ENCODE results near the gene SBF2. TPM values are rescaled to one million over a fixed set of nuclear protein-coding genes. Genes with fewer than 3 reads are reported as not detected.

The SBF2 gene
- total and polyA plus RNA-seq, 2 donors (not counting 3 experiments of a cell fraction or from before 2014, with no cell fraction given), result 15.4 to 42.4 TPM

DNA sequence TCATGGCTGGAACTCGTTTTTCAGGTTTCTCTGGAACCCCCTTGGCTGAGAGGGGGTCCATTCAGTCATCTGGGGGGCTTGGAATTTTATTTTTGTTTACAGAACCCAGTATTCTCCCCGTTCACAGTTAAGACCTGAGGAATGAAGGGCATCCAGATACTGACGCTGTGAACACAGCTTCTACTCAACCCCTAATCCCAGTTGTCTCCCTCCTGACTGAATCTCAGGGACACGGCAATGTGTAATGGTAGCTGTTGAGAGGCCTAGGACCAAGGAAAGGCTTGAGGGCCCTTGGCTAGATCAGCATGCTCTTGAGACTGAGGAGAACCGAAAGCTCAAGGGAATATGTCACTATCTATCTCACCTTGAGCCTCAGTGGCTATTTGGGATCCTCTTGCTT is 516.5 kb downstream of the SBF2 start:
- H3K36me3 ChIP-seq (ENCODE audit: control insufficient read depth in 2 of 2, extremely low read depth in 1 of 2, insufficient read depth in 2 of 2, low read length in 2 of 2), result peaks cover 0 to 5% of the 10 kb centered on the region in 2 experiments
- no peaks in the 10 kb centered on the region for H3K9me3 ChIP-seq (replicated peaks; ENCODE audit: control insufficient read depth, insufficient read depth, low read length)
- DNase-seq (ENCODE audit: low read depth, low spot score) (no peak), FAIRE-seq (no peak)
- TF ChIP-seq POLR2AphosphoS5 (IDR thresholded peaks at IDR 0.05; ENCODE audit: insufficient read depth, low read depth, low read length) (no peak), MYC (IDR thresholded peaks at IDR 0.05; ENCODE audit: low read depth, low read length) (no peak), MAX (IDR thresholded peaks at IDR 0.05; ENCODE audit: insufficient read depth, insufficient read length) (no peak), JUN (IDR thresholded peaks at IDR 0.05; ENCODE audit: borderline replicate concordance, insufficient read depth, insufficient read length, low read depth) (no peak), FOS (IDR thresholded peaks at IDR 0.05; ENCODE audit: borderline replicate concordance, insufficient read depth, low read length) (no peak), EZH2 (IDR thresholded peaks at IDR 0.05; ENCODE audit: borderline replicate concordance, low read depth, low read length, severe bottlenecking) (no peak), GATA2 (IDR thresholded peaks at IDR 0.05; ENCODE audit: insufficient read depth, insufficient read length, low read depth, low read length) (no peak), POLR2A (IDR thresholded peaks at IDR 0.05; ENCODE audit: low read depth, low read length) (no peak)
- TF ChIP-seq, protein P1, sequence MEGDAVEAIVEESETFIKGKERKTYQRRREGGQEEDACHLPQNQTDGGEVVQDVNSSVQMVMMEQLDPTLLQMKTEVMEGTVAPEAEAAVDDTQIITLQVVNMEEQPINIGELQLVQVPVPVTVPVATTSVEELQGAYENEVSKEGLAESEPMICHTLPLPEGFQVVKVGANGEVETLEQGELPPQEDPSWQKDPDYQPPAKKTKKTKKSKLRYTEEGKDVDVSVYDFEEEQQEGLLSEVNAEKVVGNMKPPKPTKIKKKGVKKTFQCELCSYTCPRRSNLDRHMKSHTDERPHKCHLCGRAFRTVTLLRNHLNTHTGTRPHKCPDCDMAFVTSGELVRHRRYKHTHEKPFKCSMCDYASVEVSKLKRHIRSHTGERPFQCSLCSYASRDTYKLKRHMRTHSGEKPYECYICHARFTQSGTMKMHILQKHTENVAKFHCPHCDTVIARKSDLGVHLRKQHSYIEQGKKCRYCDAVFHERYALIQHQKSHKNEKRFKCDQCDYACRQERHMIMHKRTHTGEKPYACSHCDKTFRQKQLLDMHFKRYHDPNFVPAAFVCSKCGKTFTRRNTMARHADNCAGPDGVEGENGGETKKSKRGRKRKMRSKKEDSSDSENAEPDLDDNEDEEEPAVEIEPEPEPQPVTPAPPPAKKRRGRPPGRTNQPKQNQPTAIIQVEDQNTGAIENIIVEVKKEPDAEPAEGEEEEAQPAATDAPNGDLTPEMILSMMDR (IDR thresholded peaks at IDR 0.05; ENCODE audit: extremely low read depth in 1 of 2, insufficient read depth in 1 of 2, low read depth in 1 of 2, low read length in 2 of 2), result no peak
- no peak overlapping the region for H2AFZ ChIP-seq (ENCODE audit: low read depth, low read length)
- no peaks in the 10 kb centered on the region for H4K20me1 ChIP-seq (replicated peaks; ENCODE audit: control insufficient read depth, extremely low read depth, insufficient read depth, low read length)
- BruUV-seq (replicated peaks), result no TSS peak
- no peak overlapping the region for H3K9ac ChIP-seq (replicated peaks; ENCODE audit: extremely low read depth, insufficient read depth, low read length)
- no peak overlapping the region for H3K4me2 ChIP-seq (ENCODE audit: insufficient read depth, low read length)
- H3K4me3 ChIP-seq (replicated peaks in 1 of 3; ENCODE audit: insufficient read depth in 1 of 3, low read depth in 1 of 3, low read length in 3 of 3), result no peak overlapping the region
- CTCF ChIA-PET, result interaction anchor here (0.9 to 2.0 kb wide), 2 partner anchors 12 to 24 kb away, joined by 3 to 5 read pairs; no protein-coding TSS in a partner anchor
- H3K27ac ChIP-seq (ENCODE audit: insufficient read depth, low read depth, low read length), result no peak overlapping the region
- no peaks in the 10 kb centered on the region for H3K79me2 ChIP-seq (ENCODE audit: control insufficient read depth, insufficient read depth, low read length)
- H3K9me1 ChIP-seq (replicated peaks; ENCODE audit: control insufficient read depth, extremely low read depth, insufficient read depth, low read length), result no peaks in the 10 kb centered on the region
- POLR2A ChIA-PET, result interaction anchor here (0.7 kb wide), 1 partner anchor 30 kb away, joined by 5 read pairs; no protein-coding TSS in a partner anchor
- H3K4me1 ChIP-seq (ENCODE audit: control insufficient read depth, extremely low read depth, insufficient read depth, low read length), result peaks cover 6% of the 10 kb centered on the region
- dilution Hi-C loops (cut with MboI; ENCODE audit: extremely low pct_ligation_motif_present, low sequenced_read_pairs), result no loop called here
- intact Hi-C loops (cut with micrococcal nuclease), result loop anchor here (5.0 kb wide), 1 partner anchor 50 kb away; no protein-coding TSS in a partner anchor
- no peaks in the 10 kb centered on the region for H3K27me3 ChIP-seq (ENCODE audit: control insufficient read depth in 2 of 2, insufficient read depth in 2 of 2, low read length in 2 of 2)
